ENCODE measurements around the gene ZSCAN4. TPM values are rescaled to one million over a fixed set of nuclear protein-coding genes. Genes with fewer than 3 reads are reported as not detected.

The ZSCAN4 gene
- total RNA-seq, 1 donor from 2014 or later = not detected

DNA sequence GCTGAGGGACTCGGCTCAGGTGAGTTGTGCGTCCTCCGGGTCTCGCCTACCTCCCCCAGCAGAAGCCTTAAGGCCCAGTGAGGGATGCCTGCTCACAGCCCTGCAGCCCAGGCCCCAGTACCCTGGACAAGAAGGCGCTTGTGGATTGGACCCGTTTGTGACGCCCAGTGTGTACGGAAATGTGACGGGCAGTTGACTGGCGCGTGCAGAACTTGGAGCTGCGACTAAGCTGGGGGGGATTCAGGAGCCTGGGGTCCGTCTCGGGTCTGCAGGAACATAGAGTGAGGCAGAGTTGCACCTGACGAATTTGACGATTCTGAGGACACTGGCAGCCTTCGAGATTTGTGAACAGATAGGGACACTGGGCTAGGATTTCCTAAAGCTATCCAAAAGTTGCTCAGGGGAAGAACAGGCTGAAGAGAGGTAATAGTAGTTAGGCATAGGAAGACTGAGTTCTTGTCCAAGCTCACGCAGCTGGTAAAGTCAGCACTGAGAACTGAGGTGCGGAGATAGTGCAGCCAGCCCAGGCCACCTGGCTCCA lies 13.6 kb downstream of the ZSCAN4 start:
- no peak for DNase-seq

GRCh38 chr19:57686727-57687126 lies 18.0 kb downstream of the ZSCAN4 start:
- DNase-seq = no peak

DNA sequence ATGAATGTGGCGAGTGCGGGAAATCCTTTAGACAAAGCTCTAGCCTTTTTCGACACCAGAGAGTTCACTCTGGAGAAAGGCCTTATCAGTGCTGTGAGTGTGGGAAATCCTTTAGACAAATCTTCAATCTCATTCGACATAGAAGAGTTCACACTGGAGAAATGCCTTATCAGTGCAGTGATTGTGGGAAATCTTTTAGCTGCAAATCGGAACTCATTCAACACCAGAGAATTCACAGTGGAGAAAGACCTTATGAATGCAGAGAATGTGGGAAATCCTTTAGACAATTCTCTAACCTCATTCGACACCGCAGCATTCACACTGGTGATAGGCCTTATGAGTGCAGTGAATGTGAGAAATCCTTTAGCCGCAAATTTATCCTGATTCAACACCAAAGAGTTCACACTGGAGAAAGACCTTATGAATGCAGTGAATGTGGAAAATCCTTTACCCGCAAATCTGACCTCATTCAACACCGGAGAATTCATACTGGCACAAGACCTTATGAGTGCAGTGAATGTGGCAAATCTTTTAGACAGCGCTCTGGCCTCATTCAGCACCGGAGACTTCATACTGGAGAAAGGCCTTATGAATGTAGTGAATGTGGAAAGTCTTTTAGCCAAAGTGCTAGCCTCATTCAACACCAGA lies 18.8 kb downstream of the ZSCAN4 start:
- DNase-seq = no peak

- no peak for DNase-seq
Observed at GRCh38 chr19:57688011-57688763, 19.5 kb downstream of the ZSCAN4 start.

GRCh38 chr19:57689750-57690149 lies 21.0 kb downstream of the ZSCAN4 start:
- no peak for DNase-seq

GRCh38 chr19:57701625-57702024 lies 32.9 kb downstream of the ZSCAN4 start:
- DNase-seq = no peak

- DNase-seq = no peak
Observed at GRCh38 chr19:57706346-57706745, 37.6 kb downstream of the ZSCAN4 start.

GRCh38 chr19:57708641-57709361 lies 40.1 kb downstream of the ZSCAN4 start, which contains the start of gene ZNF154:
ZNF154 (minus strand) TSS chr19:57709204; CDS start chr19:57708971, 233 bp downstream.
- DNase-seq = peak; percentile 87

GRCh38 chr19:57709616-57710015 lies 40.9 kb downstream of the ZSCAN4 start:
- no peak for DNase-seq

DNA sequence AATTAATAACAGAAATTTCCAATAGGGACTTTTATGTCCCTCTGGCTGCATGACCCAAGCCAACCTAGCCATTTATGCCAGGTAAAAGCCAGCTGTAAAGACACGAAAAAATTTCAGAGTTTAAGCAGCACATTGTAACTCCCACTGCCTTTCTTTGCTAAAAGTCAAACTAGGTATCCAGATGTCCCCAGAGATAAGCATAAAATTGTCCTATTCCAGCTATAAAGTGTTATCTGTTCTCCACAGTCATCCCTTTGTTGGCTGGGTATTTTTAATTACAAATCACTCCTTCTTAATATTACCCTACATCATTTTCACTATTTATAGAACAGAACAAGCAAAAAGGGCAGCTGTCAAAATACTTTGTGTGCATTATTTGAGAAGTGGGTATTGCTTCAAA lies 43.5 kb downstream of the ZSCAN4 start:
- no peak for DNase-seq

- no peak for DNase-seq
Observed at GRCh38 chr19:57719424-57719823, 50.7 kb downstream of the ZSCAN4 start.

DNA sequence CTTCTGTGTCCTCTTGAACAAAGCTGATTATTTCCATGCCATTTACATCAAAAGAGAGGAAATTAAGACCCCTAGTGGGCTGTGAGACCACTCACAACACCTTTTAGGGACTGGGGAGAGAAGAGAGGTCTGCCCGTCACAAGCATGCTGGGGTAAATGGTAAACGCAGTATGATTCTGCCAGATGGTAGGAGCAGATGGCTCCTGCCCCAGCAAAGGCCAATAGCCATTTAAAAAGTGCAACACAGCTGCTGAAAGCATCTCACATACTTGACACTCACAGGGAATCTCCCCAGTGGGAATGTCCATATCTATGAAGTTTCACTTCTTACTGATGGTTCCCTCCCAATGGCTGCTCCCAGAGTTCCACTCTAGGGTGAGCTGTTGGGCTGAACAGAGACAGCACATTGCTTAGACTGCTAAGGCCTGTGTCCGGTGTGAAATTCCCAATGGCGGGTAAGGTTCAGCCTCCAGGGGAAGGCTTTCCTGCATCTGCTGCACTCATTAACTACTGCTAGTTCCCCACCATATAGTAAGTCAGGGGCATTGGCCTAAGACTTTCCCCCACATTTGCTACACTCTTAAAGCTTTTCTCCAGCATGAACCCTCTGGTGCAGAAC lies 51.3 kb downstream of the ZSCAN4 start:
- DNase-seq = no peak

DNA sequence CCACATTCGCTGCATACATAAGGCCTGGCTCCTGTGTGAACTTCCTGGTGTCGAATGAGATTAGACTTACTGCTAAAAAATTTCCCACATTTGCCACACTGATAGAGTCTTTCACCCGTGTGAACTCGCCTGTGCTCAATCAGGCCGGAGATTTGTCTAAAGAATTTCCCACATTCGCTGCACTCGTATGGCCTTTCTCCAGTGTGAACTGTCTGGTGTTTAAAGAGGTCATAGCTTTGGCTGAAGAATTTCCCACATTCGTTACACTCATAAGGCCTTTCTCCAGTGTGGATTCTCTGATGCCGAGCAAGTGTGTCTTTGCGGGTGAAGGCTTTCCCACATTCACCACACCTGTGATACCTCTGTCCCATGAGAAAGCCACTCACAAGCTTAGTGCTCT lies 52.1 kb downstream of the ZSCAN4 start:
- DNase-seq = no peak

Other genes with a start within 250 kb of the ZSCAN4 start
- gene ZNF749, start 233.6 kb upstream of the ZSCAN4 start, total RNA-seq = 12.6 TPM
- 1.2 TPM for gene VN1R1, start 211.8 kb upstream of the ZSCAN4 start, total RNA-seq
- 13.9 TPM for gene ZNF772, start 191.4 kb upstream of the ZSCAN4 start, total RNA-seq
- 10.5 TPM for gene ZNF419, start 181.2 kb upstream of the ZSCAN4 start, total RNA-seq
- 9.4 TPM for gene ZNF773, start 169.0 kb upstream of the ZSCAN4 start, total RNA-seq
- 9.0 TPM for gene ZNF549, start 141.6 kb upstream of the ZSCAN4 start, total RNA-seq
- gene ZNF550, start 109.1 kb upstream of the ZSCAN4 start, total RNA-seq = 14.2 TPM
- gene ZNF416, start 90.0 kb upstream of the ZSCAN4 start, total RNA-seq = 5.1 TPM
- 6.7 TPM for gene ZIK1, start 84.8 kb upstream of the ZSCAN4 start, total RNA-seq
- gene ZNF530, start 69.0 kb upstream of the ZSCAN4 start, total RNA-seq = 3.4 TPM
- 21.2 TPM for gene ZNF134, start 54.7 kb upstream of the ZSCAN4 start, total RNA-seq
- 17.7 TPM for gene ZNF211, start 35.8 kb upstream of the ZSCAN4 start, total RNA-seq
- gene ZNF551, start 13.0 kb downstream of the ZSCAN4 start, total RNA-seq = 11.7 TPM
- gene ZNF154, start 40.3 kb downstream of the ZSCAN4 start, total RNA-seq = 11.9 TPM
- 6.5 TPM for gene ZNF671, start 58.7 kb downstream of the ZSCAN4 start, total RNA-seq
- 18.1 TPM for gene ZNF776, start 77.9 kb downstream of the ZSCAN4 start, total RNA-seq
- gene ZNF586, start 100.7 kb downstream of the ZSCAN4 start, total RNA-seq = 23.9 TPM
- 8.8 TPM for gene ZNF552, start 146.0 kb downstream of the ZSCAN4 start, total RNA-seq
- 18.3 TPM for gene ZNF587B, start 161.4 kb downstream of the ZSCAN4 start, total RNA-seq
- gene ZNF587, start 180.9 kb downstream of the ZSCAN4 start, total RNA-seq = 26.5 TPM
- gene ZNF814, start 220.1 kb downstream of the ZSCAN4 start, total RNA-seq = 15.6 TPM
- gene ZNF417, start 247.7 kb downstream of the ZSCAN4 start, total RNA-seq = 20.1 TPM

Measured in skin of body (tissue), 2 donors.